GM12878 (cell line): ENCODE results near the gene OSER1. TPM values are rescaled to one million over a fixed set of nuclear protein-coding genes. Genes with fewer than 3 reads are reported as not detected.

Experiments used
- ATAC-seq: fragments of 200-7000 bp; cut with Tn5 transposase; 3 replicates; pipeline ENCODE4 v1.9.1; 2020; ENCODE audit warnings: mild to moderate bottlenecking, moderate library complexity
- BruUV-seq: library from RNA; stranded (reverse); fragments of 400-500 nt; replicated peaks from 2 replicates; lab custom pipeline; 2021; lab: Mats Ljungman, UMichigan
- CTCF ChIA-PET: fragments of 300-600 bp; sonication (Branson Sonifier 250); formaldehyde crosslinking; extraction: SDS; loops from one replicate; lab custom pipeline; 2021; ENCODE audit warnings: inconsistent platforms; lab: Yijun Ruan, JAX
- POLR2A ChIA-PET: fragments of 350-600 bp; formaldehyde crosslinking; extraction: SDS; loops from one replicate; lab custom pipeline; 2021; ENCODE audit warnings: inconsistent platforms; lab: Charles Lee
- RAD21 ChIA-PET: fragments of 300-600 bp; sonication (Branson Sonifier 250); formaldehyde crosslinking; loops from one replicate; lab custom pipeline; 2023; ENCODE audit warnings: antibody characterized with exemption; ENCODE audit not compliant: unreplicated experiment; lab: Charles Lee
- SMC1A ChIA-PET: fragments of 300-600 bp; sonication (Branson Sonifier 250); formaldehyde crosslinking; loops from one replicate; lab custom pipeline; 2023; ENCODE audit not compliant: unreplicated experiment, uncharacterized antibody; lab: Charles Lee
- DNase-seq: peaks from one replicate; pipeline ENCODE4 v3.0.0-alpha.2; 2011; ENCODE audit warnings: low read depth, low spot score
- FAIRE-seq: peaks from 3 replicates; lab custom pipeline; 2011; peaks lifted over from hg19 to GRCh38; lab: Jason Lieb, UNC
- H2AFZ ChIP-seq: 2 replicates; pipeline ENCODE4 v1.6.0; 2011; ENCODE audit warnings: low read depth, low read length, control low read depth; ENCODE audit not compliant: control insufficient read depth
- H3K27ac ChIP-seq: 2 replicates; pipeline ENCODE4 v1.5.1; 2011; ENCODE audit warnings: control low read depth; ENCODE audit not compliant: control insufficient read depth, insufficient read depth
- H3K27me3 ChIP-seq, 2 experiments: replicated peaks in 1 of 2; 2 replicates each; pipeline versions ENCODE4 v1.6.0 to v1.6.1; 2011; ENCODE audit warnings: low read length in 1 of 2; ENCODE audit not compliant: control insufficient read depth in 2 of 2, insufficient read depth in 2 of 2
- H3K36me3 ChIP-seq, 2 experiments: 2 replicates each; pipeline ENCODE4 v1.5.1; 2011; ENCODE audit warnings: low read length in 1 of 2; ENCODE audit not compliant: control insufficient read depth in 2 of 2, insufficient read depth in 2 of 2
- H3K4me1 ChIP-seq: 2 replicates; pipeline ENCODE4 v1.6.1; 2011; ENCODE audit warnings: mild to moderate bottlenecking, low read length, moderate library complexity, mixed read lengths; ENCODE audit not compliant: control insufficient read depth, insufficient read depth
- H3K4me2 ChIP-seq: 2 replicates; pipeline ENCODE4 v1.6.0; 2011; ENCODE audit warnings: control low read depth; ENCODE audit not compliant: control insufficient read depth, insufficient read depth
- H3K4me3 ChIP-seq: fragments of 200-600 bp; sonication (generic); 2 replicates; pipeline ENCODE4 v1.5.1; 2016
- H3K79me2 ChIP-seq: 2 replicates; pipeline ENCODE4 v1.6.0; 2011; ENCODE audit warnings: low read length; ENCODE audit not compliant: control insufficient read depth, insufficient read depth
- H3K9ac ChIP-seq: 2 replicates; pipeline ENCODE4 v1.8.0; 2011; ENCODE audit warnings: low read length, control low read depth, mixed read lengths; ENCODE audit not compliant: control insufficient read depth, insufficient read depth
- H3K9me3 ChIP-seq: replicated peaks from 3 replicates; pipeline ENCODE4 v1.5.1; 2011; ENCODE audit warnings: mild to moderate bottlenecking, low read length; ENCODE audit not compliant: control insufficient read depth, insufficient read depth
- H4K20me1 ChIP-seq: 2 replicates; pipeline ENCODE4 v1.6.0; 2011; ENCODE audit not compliant: control insufficient read depth, insufficient read depth
- CHD2 ChIP-seq: IDR thresholded peaks from 2 replicates; pipeline ENCODE4 v1.6.1; 2011; ENCODE audit warnings: low read depth, low read length, improper control_type of control experiment, borderline replicate concordance
- DPF2 ChIP-seq: fragments of 450-650 bp; IDR thresholded peaks from 2 replicates; pipeline ENCODE4 v1.6.1; 2017; ENCODE audit warnings: mild to moderate bottlenecking
- MXI1 ChIP-seq: fragments of 150-350 bp; IDR thresholded peaks from 2 replicates; pipeline ENCODE4 v1.6.1; 2011; ENCODE audit warnings: low read depth, mild to moderate bottlenecking, inconsistent platforms, low read length, improper control_type of control experiment
- PAX8 ChIP-seq: fragments of 450-650 bp; IDR thresholded peaks from 2 replicates; pipeline ENCODE4 v1.6.1; 2017; ENCODE audit warnings: mild to moderate bottlenecking, moderate library complexity
- SUPT20H ChIP-seq: IDR thresholded peaks from 2 replicates; pipeline ENCODE4 v1.6.1; 2011; ENCODE audit warnings: low read depth, mild to moderate bottlenecking, low read length, moderate library complexity, borderline replicate concordance; ENCODE audit not compliant: control insufficient read depth
- WGBS: methylation state at CpG from one replicate; pipeline ENCODE4 v1.1.6; 2016; ENCODE audit warnings: low lambda C conversion rate; ENCODE audit not compliant: insufficient replicate concordance, insufficient coverage; ENCODE audit errors: missing lambda C conversion rate; 5-methylcytosine and 5-hydroxymethylcytosine counted together
- in situ Hi-C: fragments of 300-500 bp; cut with MboI; formaldehyde crosslinking; loops from 9 replicates; pipeline ENCODE4 v1.14.3; 2018; ENCODE audit warnings: mixed read lengths
- intact Hi-C: fragments of 100-400 bp; cut with micrococcal nuclease; formaldehyde crosslinking; loops from one replicate; pipeline ENCODE4 v1.14.2; 2022; ENCODE audit not compliant: unreplicated experiment
- polyA plus RNA-seq, 11 experiments: library from polyadenylated mRNA; depleted of rRNA in 4 of 11; unstranded in 6 of 11; stranded (reverse) in 5 of 11; fragments of >200 nt; fragmentation: Nextera tagmentation in 4 of 11; fragmentation: Illumina TruSeq in 1 of 11; extraction: Ambion mirVana in 4 of 11; extraction: Trizol in 1 of 11; gene quantifications; 1 replicate in 1 of 11; 2 replicates in 10 of 11; pipeline versions ENCODE4 v1.2.1 to v1.2.3, GENCODE V29; 2011 to 2016; ENCODE audit warnings: inconsistent platforms in 2 of 11, missing spikeins in 2 of 11, low read depth in 1 of 11
- total RNA-seq, 4 experiments: library from RNA; depleted of rRNA in 3 of 4; stranded (reverse); fragments of >200 nt in 3 of 4; fragmentation: Illumina TruSeq in 1 of 4; extraction: Trizol in 1 of 4; gene quantifications; 2 replicates each; pipeline versions ENCODE4 v1.2.1 to v1.2.3, GENCODE V29; 2013 to 2021
- TF ChIP-seq, protein P1 (sequence below): fragments of 450-650 bp; formaldehyde crosslinking; IDR thresholded peaks from 2 replicates; pipeline ENCODE4 v1.4.0; 2022; ENCODE audit warnings: mild to moderate bottlenecking, moderate library complexity
- TF ChIP-seq, protein P2 (sequence below): fragments of 450-650 bp; IDR thresholded peaks from 2 replicates; pipeline ENCODE4 v1.6.1; 2018; ENCODE audit warnings: borderline replicate concordance, mild to moderate bottlenecking; ENCODE audit not compliant: partially characterized antibody

OSER1 gene
- total and polyA plus RNA-seq, 10 of the 15 experiments (the other 5 are each of a cell fraction or from before 2014, with no cell fraction given) = 19.3 to 63.8 (median 28.4) TPM

DNA sequence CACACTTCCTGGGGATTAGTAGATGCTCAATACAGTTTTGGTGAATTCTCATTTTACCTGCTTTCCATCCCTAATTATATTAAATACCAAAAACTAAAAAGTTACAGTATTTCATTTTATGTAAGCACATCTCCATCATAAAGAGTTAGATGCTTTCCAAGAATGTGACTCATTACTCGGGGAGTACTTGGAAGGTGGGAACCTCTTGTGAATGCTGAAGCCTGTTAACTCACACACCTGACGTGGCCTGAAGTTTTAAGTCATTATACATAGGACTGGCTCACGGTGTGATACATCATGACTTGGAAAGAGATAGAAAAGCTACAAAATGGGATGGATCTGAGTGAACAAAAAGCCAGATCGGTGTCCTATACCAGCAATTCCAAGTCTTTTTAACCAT is 2.2 kb upstream of the OSER1 start:
- ChIA-PET POLR2A (no interaction called here), RAD21 (interaction anchor here (2.0 kb wide), 1 partner anchor 98 kb away, joined by 5 read pairs; the partner anchor contains the start of gene FITM2), CTCF (interaction anchor here (0.6 to 10.1 kb wide), 6 partner anchors 15 to 725 kb away, joined by 3 to 257 read pairs (median 3); partner anchors contain the start of gene FITM2), SMC1A (interaction anchor here (0.6 to 8.1 kb wide), 5 partner anchors 66 to 381 kb away, joined by 4 to 118 read pairs (median 4); partner anchors contain the start of genes FITM2 and TTPAL)
- in situ Hi-C loops = loop anchor here (10.0 kb wide), 1 partner anchor 392 kb away; no protein-coding TSS in a partner anchor
- Histone ChIP-seq H2AFZ (no peak overlapping the region), H3K27ac (no peak overlapping the region), H3K79me2 (peaks cover 29% of the 10 kb centered on the region), H3K9ac (no peak overlapping the region), H3K9me3 (no peaks in the 10 kb centered on the region), H3K36me3 (no peaks in the 10 kb centered on the region), H4K20me1 (no peaks in the 10 kb centered on the region), H3K4me3 (no peak overlapping the region), H3K4me2 (no peak overlapping the region), H3K4me1 (peaks cover 4% of the 10 kb centered on the region; the same call in 1 of the 2 replicates), H3K27me3 (no peaks in the 10 kb centered on the region)
- DNase-seq (no peak), FAIRE-seq (no peak), ATAC-seq (no peak)
- BruUV-seq = no TSS peak
- intact Hi-C loops = no loop called here
- TF ChIP-seq DPF2 (no peak), SUPT20H (no peak), CHD2 (no peak), PAX8 (no peak), MXI1 (no peak)
- TF ChIP-seq, protein P1, sequence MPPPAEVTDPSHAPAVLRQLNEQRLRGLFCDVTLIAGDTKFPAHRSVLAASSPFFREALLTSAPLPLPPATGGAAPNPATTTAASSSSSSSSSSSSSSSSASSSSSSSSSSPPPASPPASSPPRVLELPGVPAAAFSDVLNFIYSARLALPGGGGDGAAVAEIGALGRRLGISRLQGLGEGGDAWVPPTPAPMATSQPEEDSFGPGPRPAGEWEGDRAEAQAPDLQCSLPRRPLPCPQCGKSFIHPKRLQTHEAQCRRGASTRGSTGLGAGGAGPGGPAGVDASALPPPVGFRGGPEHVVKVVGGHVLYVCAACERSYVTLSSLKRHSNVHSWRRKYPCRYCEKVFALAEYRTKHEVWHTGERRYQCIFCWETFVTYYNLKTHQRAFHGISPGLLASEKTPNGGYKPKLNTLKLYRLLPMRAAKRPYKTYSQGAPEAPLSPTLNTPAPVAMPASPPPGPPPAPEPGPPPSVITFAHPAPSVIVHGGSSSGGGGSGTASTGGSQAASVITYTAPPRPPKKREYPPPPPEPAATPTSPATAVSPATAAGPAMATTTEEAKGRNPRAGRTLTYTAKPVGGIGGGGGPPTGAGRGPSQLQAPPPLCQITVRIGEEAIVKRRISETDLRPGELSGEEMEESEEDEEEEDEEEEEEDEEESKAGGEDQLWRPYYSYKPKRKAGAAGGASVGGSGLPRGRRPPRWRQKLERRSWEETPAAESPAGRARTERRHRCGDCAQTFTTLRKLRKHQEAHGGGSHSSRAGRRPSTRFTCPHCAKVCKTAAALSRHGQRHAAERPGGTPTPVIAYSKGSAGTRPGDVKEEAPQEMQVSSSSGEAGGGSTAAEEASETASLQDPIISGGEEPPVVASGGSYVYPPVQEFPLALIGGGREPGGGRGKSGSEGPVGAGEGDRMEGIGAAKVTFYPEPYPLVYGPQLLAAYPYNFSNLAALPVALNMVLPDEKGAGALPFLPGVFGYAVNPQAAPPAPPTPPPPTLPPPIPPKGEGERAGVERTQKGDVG = no peak
- TF ChIP-seq, protein P2, sequence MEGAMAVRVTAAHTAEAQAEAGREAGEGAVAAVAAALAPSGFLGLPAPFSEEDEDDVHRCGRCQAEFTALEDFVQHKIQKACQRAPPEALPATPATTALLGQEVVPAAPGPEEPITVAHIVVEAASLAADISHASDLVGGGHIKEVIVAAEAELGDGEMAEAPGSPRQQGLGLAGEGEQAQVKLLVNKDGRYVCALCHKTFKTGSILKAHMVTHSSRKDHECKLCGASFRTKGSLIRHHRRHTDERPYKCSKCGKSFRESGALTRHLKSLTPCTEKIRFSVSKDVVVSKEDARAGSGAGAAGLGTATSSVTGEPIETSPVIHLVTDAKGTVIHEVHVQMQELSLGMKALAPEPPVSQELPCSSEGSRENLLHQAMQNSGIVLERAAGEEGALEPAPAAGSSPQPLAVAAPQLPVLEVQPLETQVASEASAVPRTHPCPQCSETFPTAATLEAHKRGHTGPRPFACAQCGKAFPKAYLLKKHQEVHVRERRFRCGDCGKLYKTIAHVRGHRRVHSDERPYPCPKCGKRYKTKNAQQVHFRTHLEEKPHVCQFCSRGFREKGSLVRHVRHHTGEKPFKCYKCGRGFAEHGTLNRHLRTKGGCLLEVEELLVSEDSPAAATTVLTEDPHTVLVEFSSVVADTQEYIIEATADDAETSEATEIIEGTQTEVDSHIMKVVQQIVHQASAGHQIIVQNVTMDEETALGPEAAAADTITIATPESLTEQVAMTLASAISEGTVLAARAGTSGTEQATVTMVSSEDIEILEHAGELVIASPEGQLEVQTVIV = no peak
- 57% methylated on average over 4 of the region's 4 CpGs for WGBS
